ENCODE measurements around the gene CAPN10. TPM values are rescaled to one million over a fixed set of nuclear protein-coding genes. Genes with fewer than 3 reads are reported as not detected.

The CAPN10 gene
- total RNA-seq, 4 donors from 2014 or later, result 2.8 to 39.6 (median 21.6) TPM

- DNase-seq, result no peak
- intact Hi-C loops (cut with DNase I; ENCODE audit: low total_unique reads), result no loop called here
- no peak overlapping the region for H3K27ac ChIP-seq
Observed at GRCh38 chr2:240605867-240606743, 19.6 kb downstream of the CAPN10 start.

DNA sequence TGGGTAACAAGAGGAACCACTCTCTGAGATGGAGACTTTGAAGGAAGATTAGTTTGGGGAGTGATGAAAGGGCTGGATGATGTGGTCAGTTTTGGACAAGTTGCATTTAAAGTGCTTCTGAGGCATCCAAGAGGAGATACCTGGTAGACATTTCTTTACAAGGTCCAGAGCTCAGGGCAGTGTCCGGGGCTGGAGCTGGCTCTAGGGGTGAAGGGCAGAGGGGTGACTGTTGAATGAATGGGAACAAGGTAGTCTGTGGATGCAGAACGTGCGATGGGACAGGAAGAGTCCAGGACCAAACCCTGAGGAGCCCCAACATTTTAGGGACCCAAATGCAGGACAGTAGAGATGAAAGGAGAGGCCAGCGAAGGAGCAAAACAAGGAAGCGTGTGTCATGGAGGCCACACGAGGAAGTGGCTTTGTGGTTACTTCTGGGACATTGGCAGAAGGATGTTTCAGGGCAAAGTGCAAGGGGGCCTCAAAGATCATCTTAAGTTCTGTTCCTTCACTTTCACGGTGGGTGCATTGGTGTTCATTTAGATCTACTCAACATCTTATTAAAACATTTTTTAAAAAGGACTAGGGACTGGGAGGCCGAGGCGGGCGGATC lies 25.2 kb downstream of the CAPN10 start:
- Histone ChIP-seq H3K27me3 (no peaks in the 10 kb centered on the region), H3K36me3 (no peaks in the 10 kb centered on the region), H3K9me3 (no peaks in the 10 kb centered on the region), H3K4me3 (no peak overlapping the region), H3K27ac (no peak overlapping the region), H3K4me1 (no peaks in the 10 kb centered on the region)
- DNase-seq, result no peak
- intact Hi-C loops (cut with DNase I; ENCODE audit: low total_unique reads), result no loop called here
- no peak for TF ChIP-seq POLR2A (IDR thresholded peaks at IDR 0.05)
- TF ChIP-seq, protein P1, sequence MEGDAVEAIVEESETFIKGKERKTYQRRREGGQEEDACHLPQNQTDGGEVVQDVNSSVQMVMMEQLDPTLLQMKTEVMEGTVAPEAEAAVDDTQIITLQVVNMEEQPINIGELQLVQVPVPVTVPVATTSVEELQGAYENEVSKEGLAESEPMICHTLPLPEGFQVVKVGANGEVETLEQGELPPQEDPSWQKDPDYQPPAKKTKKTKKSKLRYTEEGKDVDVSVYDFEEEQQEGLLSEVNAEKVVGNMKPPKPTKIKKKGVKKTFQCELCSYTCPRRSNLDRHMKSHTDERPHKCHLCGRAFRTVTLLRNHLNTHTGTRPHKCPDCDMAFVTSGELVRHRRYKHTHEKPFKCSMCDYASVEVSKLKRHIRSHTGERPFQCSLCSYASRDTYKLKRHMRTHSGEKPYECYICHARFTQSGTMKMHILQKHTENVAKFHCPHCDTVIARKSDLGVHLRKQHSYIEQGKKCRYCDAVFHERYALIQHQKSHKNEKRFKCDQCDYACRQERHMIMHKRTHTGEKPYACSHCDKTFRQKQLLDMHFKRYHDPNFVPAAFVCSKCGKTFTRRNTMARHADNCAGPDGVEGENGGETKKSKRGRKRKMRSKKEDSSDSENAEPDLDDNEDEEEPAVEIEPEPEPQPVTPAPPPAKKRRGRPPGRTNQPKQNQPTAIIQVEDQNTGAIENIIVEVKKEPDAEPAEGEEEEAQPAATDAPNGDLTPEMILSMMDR (IDR thresholded peaks at IDR 0.05), result no peak

More at GRCh38 chr2:240605867-240606743, 19.6 kb downstream of the CAPN10 start:
- H3K4me3 ChIP-seq, result no peak overlapping the region
- no peaks in the 10 kb centered on the region for H3K9me3 ChIP-seq
- H3K4me1 ChIP-seq, result no peaks in the 10 kb centered on the region
- no peaks in the 10 kb centered on the region for H3K27me3 ChIP-seq
- no peaks in the 10 kb centered on the region for H3K36me3 ChIP-seq
- TF ChIP-seq, protein P1 (IDR thresholded peaks at IDR 0.05), result no peak
- no peak for TF ChIP-seq POLR2A (IDR thresholded peaks at IDR 0.05)

DNA sequence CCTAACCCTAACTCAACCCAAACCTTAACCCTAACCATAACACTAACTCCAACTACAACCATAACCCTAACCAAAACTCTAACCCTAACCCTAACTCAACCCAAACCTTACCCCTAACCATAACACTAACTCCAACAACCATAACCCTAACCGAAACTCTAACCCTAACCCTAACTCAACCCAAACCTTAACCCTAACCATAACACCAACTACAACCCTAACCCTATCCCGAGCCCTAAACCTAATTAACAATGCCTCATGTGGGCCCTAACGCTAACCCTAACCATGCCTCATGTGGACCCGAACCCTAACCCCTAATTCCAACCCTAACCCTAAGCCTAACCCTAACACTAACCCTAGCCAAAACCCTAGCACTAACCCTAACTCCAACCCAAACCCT lies 27.2 kb downstream of the CAPN10 start:
- TF ChIP-seq POLR2A (IDR thresholded peaks at IDR 0.05), result no peak
- TF ChIP-seq, protein P1 (IDR thresholded peaks at IDR 0.05), result no peak
- no peak for DNase-seq
- Histone ChIP-seq H3K4me1 (no peaks in the 10 kb centered on the region), H3K4me3 (no peak overlapping the region), H3K27ac (no peak overlapping the region), H3K27me3 (no peaks in the 10 kb centered on the region), H3K36me3 (no peaks in the 10 kb centered on the region), H3K9me3 (no peaks in the 10 kb centered on the region)
- intact Hi-C loops (cut with DNase I; ENCODE audit: low total_unique reads), result no loop called here

- no peaks in the 10 kb centered on the region for H3K36me3 ChIP-seq
- no peak overlapping the region for H3K27ac ChIP-seq
- H3K4me1 ChIP-seq, result no peaks in the 10 kb centered on the region
- H3K27me3 ChIP-seq, result no peaks in the 10 kb centered on the region
- intact Hi-C loops (cut with DNase I; ENCODE audit: low total_unique reads), result no loop called here
- TF ChIP-seq POLR2A (IDR thresholded peaks at IDR 0.05), result no peak
- TF ChIP-seq, protein P1 (IDR thresholded peaks at IDR 0.05), result no peak
- no peak for DNase-seq
- no peaks in the 10 kb centered on the region for H3K9me3 ChIP-seq
- no peak overlapping the region for H3K4me3 ChIP-seq
Observed at GRCh38 chr2:240614391-240614790, 27.9 kb downstream of the CAPN10 start.

GRCh38 chr2:240615396-240615795 lies 28.9 kb downstream of the CAPN10 start:
- no peak overlapping the region for H3K27ac ChIP-seq
- DNase-seq, result no peak
- no peaks in the 10 kb centered on the region for H3K4me1 ChIP-seq
- H3K4me3 ChIP-seq, result no peak overlapping the region
- H3K9me3 ChIP-seq, result no peaks in the 10 kb centered on the region
- H3K36me3 ChIP-seq, result no peaks in the 10 kb centered on the region
- TF ChIP-seq, protein P1 (IDR thresholded peaks at IDR 0.05), result no peak
- no peak for TF ChIP-seq POLR2A (IDR thresholded peaks at IDR 0.05)
- intact Hi-C loops (cut with DNase I; ENCODE audit: low total_unique reads), result no loop called here
- H3K27me3 ChIP-seq, result no peaks in the 10 kb centered on the region

Measured in uterus (tissue), 4 donors.